SK-N-SH treated with all-trans-retinoic acid at 6 μM for 48 hours (cell line): ENCODE results near the gene MDGA2.

ENCODE experiments used
- ATAC-seq: fragments of 200-7000 bp; cut with Tn5 transposase; 3 replicates; pipeline ENCODE4 v1.9.1; 2020; ENCODE audit warnings: mild to moderate bottlenecking, moderate library complexity
- ARNTL ChIP-seq: fragments of 450-650 bp; formaldehyde crosslinking; IDR thresholded peaks from 2 replicates; pipeline ENCODE4 v1.5.0; 2020; ENCODE audit warnings: low read depth, mild to moderate bottlenecking, moderate library complexity, borderline replicate concordance
- BACH2 ChIP-seq: fragments of 250-450 bp; sonication (Bioruptor Pico); IDR thresholded peaks from 2 replicates; pipeline ENCODE4 v1.9.0; 2021; ENCODE audit warnings: mild to moderate bottlenecking, borderline replicate concordance
- CSDC2 ChIP-seq: fragments of 250-450 bp; sonication (Bioruptor Pico); IDR thresholded peaks from 2 replicates; pipeline ENCODE4 v1.5.0; 2020; ENCODE audit warnings: mild to moderate bottlenecking, moderate library complexity
- ESRRG ChIP-seq: fragments of 250-450 bp; sonication (Bioruptor Pico); IDR thresholded peaks from 2 replicates; pipeline ENCODE4 v1.6.1; 2021; ENCODE audit warnings: mild to moderate bottlenecking
- GLIS3 ChIP-seq: fragments of 250-450 bp; sonication (Bioruptor Pico); IDR thresholded peaks from 2 replicates; pipeline ENCODE4 v1.5.0; 2020; ENCODE audit warnings: mild to moderate bottlenecking, moderate library complexity
- PPARA ChIP-seq: fragments of 250-450 bp; sonication (Bioruptor Pico); IDR thresholded peaks from 2 replicates; pipeline ENCODE4 v1.5.0; 2020; ENCODE audit warnings: mild to moderate bottlenecking, borderline replicate concordance
- RARB ChIP-seq: fragments of 250-450 bp; sonication (Bioruptor Pico); IDR thresholded peaks from 2 replicates; pipeline ENCODE4 v1.8.0; 2021; ENCODE audit warnings: mild to moderate bottlenecking, moderate library complexity
- SNAI2 ChIP-seq: fragments of 250-450 bp; sonication (Bioruptor Pico); IDR thresholded peaks from 2 replicates; pipeline ENCODE4 v1.5.0; 2020; ENCODE audit warnings: mild to moderate bottlenecking, moderate library complexity
- TCF4 ChIP-seq: fragments of 250-450 bp; sonication (Bioruptor Pico); IDR thresholded peaks from 2 replicates; pipeline ENCODE4 v1.8.0; 2021; ENCODE audit warnings: mild to moderate bottlenecking, moderate library complexity, borderline replicate concordance
- TOX ChIP-seq: fragments of 250-450 bp; sonication (Bioruptor Pico); IDR thresholded peaks from 2 replicates; pipeline ENCODE4 v1.8.0; 2021; ENCODE audit warnings: mild to moderate bottlenecking, moderate library complexity, borderline replicate concordance
- ZC3H10 ChIP-seq: fragments of 250-450 bp; sonication (Bioruptor Pico); IDR thresholded peaks from 2 replicates; pipeline ENCODE4 v1.5.1; 2021; ENCODE audit warnings: mild to moderate bottlenecking, moderate library complexity
- ZFP3 ChIP-seq: fragments of 250-450 bp; sonication (Bioruptor Pico); IDR thresholded peaks from 2 replicates; pipeline ENCODE4 v1.5.0; 2020; ENCODE audit warnings: mild to moderate bottlenecking, moderate library complexity
- ZFP30 ChIP-seq: fragments of 450-650 bp; formaldehyde crosslinking; IDR thresholded peaks from 2 replicates; pipeline ENCODE4 v1.5.0; 2022; ENCODE audit warnings: mild to moderate bottlenecking, moderate library complexity
- ZNF70 ChIP-seq: fragments of 450-650 bp; formaldehyde crosslinking; IDR thresholded peaks from 2 replicates; pipeline ENCODE4 v1.5.0; 2020; ENCODE audit warnings: mild to moderate bottlenecking, moderate library complexity
- ZNF8 ChIP-seq: fragments of 450-650 bp; formaldehyde crosslinking; IDR thresholded peaks from 2 replicates; pipeline ENCODE4 v1.5.0; 2020; ENCODE audit warnings: mild to moderate bottlenecking, moderate library complexity
- TF ChIP-seq, protein P1 (sequence below): fragments of 250-450 bp; sonication (Bioruptor Pico); IDR thresholded peaks from 2 replicates; pipeline ENCODE4 v1.5.0; 2020; ENCODE audit warnings: mild to moderate bottlenecking, moderate library complexity
- TF ChIP-seq, protein P2 (sequence below): fragments of 250-450 bp; sonication (Bioruptor Pico); IDR thresholded peaks from 2 replicates; pipeline ENCODE4 v1.8.0; 2021; ENCODE audit warnings: low read depth, mild to moderate bottlenecking, moderate library complexity, borderline replicate concordance
- TF ChIP-seq, protein P3 (sequence below): fragments of 250-450 bp; sonication (Bioruptor Pico); IDR thresholded peaks from 2 replicates; pipeline ENCODE4 v1.5.1; 2021; ENCODE audit warnings: mild to moderate bottlenecking, moderate library complexity
- TF ChIP-seq, protein P4 (sequence below): fragments of 250-450 bp; sonication (Bioruptor Pico); IDR thresholded peaks from 2 replicates; pipeline ENCODE4 v1.5.1; 2020; ENCODE audit warnings: low read depth, mild to moderate bottlenecking, moderate library complexity
- TF ChIP-seq, protein P5 (sequence below): fragments of 250-450 bp; sonication (Bioruptor Pico); IDR thresholded peaks from 2 replicates; pipeline ENCODE4 v1.8.0; 2020; ENCODE audit warnings: mild to moderate bottlenecking, moderate library complexity, borderline replicate concordance

Gene MDGA2

DNA sequence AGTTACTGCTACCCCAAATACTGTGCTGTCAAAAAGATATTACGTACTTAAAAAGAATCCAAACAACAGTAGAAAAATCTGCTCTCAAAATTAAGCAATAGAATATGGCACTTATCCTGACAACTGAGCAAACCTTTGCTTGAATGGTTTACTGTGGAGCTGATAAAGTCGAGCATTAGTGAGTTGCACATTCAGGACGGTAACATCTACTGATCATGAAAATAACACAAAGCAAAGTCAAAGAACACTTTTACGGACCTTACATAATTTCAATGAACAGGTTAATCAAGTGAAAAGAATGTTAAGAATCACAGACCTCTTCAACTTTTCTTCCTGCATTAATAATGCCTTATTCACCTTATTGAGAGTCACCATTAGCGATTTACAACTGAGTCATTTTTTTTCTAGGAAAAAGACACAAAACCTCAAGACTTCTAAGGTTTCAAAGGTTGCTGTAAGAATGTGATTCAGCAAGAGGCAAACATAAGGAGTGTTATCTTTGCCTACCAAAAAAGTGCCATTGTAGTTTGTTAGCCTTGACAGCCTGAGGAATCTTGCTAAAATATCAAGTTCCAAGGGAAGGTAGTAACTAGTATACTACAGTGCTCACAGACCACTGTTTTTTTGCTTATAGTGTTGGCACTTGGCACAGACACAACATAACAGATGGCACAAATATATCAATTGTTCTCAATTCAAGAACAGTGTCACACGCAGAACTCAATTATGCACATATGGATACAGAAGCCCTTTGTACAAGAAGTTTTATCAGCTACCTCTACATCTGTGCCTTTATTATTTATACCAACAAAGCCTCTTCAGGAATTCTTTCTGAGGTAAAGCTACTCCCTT, 689.6 kb downstream of the MDGA2 start:
- no peak for ATAC-seq
- no peak for TF ChIP-seq ZFP3 (CRISPR knock-in tag)
- TF ChIP-seq, protein P1, sequence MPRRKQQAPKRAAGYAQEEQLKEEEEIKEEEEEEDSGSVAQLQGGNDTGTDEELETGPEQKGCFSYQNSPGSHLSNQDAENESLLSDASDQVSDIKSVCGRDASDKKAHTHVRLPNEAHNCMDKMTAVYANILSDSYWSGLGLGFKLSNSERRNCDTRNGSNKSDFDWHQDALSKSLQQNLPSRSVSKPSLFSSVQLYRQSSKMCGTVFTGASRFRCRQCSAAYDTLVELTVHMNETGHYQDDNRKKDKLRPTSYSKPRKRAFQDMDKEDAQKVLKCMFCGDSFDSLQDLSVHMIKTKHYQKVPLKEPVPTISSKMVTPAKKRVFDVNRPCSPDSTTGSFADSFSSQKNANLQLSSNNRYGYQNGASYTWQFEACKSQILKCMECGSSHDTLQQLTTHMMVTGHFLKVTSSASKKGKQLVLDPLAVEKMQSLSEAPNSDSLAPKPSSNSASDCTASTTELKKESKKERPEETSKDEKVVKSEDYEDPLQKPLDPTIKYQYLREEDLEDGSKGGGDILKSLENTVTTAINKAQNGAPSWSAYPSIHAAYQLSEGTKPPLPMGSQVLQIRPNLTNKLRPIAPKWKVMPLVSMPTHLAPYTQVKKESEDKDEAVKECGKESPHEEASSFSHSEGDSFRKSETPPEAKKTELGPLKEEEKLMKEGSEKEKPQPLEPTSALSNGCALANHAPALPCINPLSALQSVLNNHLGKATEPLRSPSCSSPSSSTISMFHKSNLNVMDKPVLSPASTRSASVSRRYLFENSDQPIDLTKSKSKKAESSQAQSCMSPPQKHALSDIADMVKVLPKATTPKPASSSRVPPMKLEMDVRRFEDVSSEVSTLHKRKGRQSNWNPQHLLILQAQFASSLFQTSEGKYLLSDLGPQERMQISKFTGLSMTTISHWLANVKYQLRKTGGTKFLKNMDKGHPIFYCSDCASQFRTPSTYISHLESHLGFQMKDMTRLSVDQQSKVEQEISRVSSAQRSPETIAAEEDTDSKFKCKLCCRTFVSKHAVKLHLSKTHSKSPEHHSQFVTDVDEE: no peak
- no peak for TF ChIP-seq ARNTL (CRISPR knock-in tag)
- TF ChIP-seq ZNF8 (CRISPR knock-in tag): no peak
- no peak for TF ChIP-seq ZNF70 (CRISPR knock-in tag)
- TF ChIP-seq TOX (CRISPR knock-in tag): no peak

DNA sequence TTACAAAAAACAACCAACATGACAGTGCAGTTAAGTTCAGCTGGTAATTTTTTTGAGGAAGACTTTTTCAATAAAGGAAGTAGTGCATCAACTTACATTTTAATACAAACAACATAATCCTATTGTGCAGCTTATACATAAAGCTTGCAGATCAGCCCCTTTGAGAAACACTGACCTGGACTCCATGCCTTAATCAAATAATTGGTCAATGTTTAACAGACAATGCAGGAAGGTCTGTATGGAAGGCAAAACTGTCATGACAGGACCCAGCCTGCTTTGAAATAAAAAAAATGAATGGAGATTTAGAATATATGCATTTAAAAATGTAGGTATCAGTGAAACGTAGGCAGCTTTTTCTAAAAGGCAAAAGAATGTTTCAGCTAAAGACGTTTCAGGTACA, 702.1 kb downstream of the MDGA2 start:
- TF ChIP-seq ESRRG (CRISPR knock-in tag) (no peak), ZFP30 (CRISPR knock-in tag) (no peak), GLIS3 (CRISPR knock-in tag) (no peak), SNAI2 (no peak), ZNF70 (CRISPR knock-in tag) (no peak), CSDC2 (CRISPR knock-in tag) (no peak), TCF4 (CRISPR knock-in tag) (no peak), BACH2 (CRISPR knock-in tag) (no peak), ZFP3 (CRISPR knock-in tag) (no peak), ARNTL (CRISPR knock-in tag) (no peak), ZNF8 (CRISPR knock-in tag) (no peak), TOX (CRISPR knock-in tag) (no peak), PPARA (CRISPR knock-in tag) (no peak), RARB (CRISPR knock-in tag) (no peak), ZC3H10 (CRISPR knock-in tag) (no peak)
- TF ChIP-seq, protein P1: no peak
- TF ChIP-seq, protein P2, sequence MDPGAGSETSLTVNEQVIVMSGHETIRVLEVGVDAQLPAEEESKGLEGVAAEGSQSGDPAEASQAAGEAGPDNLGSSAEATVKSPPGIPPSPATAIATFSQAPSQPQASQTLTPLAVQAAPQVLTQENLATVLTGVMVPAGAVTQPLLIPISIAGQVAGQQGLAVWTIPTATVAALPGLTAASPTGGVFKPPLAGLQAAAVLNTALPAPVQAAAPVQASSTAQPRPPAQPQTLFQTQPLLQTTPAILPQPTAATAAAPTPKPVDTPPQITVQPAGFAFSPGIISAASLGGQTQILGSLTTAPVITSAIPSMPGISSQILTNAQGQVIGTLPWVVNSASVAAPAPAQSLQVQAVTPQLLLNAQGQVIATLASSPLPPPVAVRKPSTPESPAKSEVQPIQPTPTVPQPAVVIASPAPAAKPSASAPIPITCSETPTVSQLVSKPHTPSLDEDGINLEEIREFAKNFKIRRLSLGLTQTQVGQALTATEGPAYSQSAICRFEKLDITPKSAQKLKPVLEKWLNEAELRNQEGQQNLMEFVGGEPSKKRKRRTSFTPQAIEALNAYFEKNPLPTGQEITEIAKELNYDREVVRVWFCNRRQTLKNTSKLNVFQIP (CRISPR knock-in tag): no peak
- TF ChIP-seq, protein P3, sequence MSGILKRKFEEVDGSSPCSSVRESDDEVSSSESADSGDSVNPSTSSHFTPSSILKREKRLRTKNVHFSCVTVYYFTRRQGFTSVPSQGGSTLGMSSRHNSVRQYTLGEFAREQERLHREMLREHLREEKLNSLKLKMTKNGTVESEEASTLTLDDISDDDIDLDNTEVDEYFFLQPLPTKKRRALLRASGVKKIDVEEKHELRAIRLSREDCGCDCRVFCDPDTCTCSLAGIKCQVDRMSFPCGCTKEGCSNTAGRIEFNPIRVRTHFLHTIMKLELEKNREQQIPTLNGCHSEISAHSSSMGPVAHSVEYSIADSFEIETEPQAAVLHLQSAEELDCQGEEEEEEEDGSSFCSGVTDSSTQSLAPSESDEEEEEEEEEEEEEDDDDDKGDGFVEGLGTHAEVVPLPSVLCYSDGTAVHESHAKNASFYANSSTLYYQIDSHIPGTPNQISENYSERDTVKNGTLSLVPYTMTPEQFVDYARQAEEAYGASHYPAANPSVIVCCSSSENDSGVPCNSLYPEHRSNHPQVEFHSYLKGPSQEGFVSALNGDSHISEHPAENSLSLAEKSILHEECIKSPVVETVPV (CRISPR knock-in tag): no peak
- TF ChIP-seq, protein P4, sequence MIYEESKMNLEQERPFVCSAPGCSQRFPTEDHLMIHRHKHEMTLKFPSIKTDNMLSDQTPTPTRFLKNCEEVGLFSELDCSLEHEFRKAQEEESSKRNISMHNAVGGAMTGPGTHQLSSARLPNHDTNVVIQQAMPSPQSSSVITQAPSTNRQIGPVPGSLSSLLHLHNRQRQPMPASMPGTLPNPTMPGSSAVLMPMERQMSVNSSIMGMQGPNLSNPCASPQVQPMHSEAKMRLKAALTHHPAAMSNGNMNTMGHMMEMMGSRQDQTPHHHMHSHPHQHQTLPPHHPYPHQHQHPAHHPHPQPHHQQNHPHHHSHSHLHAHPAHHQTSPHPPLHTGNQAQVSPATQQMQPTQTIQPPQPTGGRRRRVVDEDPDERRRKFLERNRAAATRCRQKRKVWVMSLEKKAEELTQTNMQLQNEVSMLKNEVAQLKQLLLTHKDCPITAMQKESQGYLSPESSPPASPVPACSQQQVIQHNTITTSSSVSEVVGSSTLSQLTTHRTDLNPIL (CRISPR knock-in tag): no peak
- TF ChIP-seq, protein P5, sequence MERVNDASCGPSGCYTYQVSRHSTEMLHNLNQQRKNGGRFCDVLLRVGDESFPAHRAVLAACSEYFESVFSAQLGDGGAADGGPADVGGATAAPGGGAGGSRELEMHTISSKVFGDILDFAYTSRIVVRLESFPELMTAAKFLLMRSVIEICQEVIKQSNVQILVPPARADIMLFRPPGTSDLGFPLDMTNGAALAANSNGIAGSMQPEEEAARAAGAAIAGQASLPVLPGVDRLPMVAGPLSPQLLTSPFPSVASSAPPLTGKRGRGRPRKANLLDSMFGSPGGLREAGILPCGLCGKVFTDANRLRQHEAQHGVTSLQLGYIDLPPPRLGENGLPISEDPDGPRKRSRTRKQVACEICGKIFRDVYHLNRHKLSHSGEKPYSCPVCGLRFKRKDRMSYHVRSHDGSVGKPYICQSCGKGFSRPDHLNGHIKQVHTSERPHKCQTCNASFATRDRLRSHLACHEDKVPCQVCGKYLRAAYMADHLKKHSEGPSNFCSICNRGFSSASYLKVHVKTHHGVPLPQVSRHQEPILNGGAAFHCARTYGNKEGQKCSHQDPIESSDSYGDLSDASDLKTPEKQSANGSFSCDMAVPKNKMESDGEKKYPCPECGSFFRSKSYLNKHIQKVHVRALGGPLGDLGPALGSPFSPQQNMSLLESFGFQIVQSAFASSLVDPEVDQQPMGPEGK (CRISPR knock-in tag): no peak
- no peak for ATAC-seq
